HepG2 (cell line): ENCODE data around the gene AMN.

Experiments
- BHLHE40 ChIP-seq: IDR thresholded peaks from 2 replicates; pipeline ENCODE4 v1.6.1; 2011; ENCODE audit warnings: low read length, improper control_type of control experiment
- CTCF ChIP-seq: sonication (generic); formaldehyde crosslinking; IDR thresholded peaks from 2 replicates; pipeline ENCODE4 v1.5.0; 2020; ENCODE audit warnings: mild to moderate bottlenecking, missing genetic modification reagents, moderate library complexity
- EHMT2 ChIP-seq: fragments of 200-600 bp; sonication (generic); IDR thresholded peaks from 2 replicates; pipeline ENCODE4 v1.7.0; 2017; ENCODE audit warnings: antibody characterized with exemption, low read depth, low read length, borderline replicate concordance
- HMG20B ChIP-seq: conservative IDR thresholded peaks from 2 replicates; pipeline ENCODE4 v1.6.1; 2016; ENCODE audit warnings: missing genetic modification reagents, missing compliant biosample characterization
- MTA3 ChIP-seq: sonication (generic); formaldehyde crosslinking; IDR thresholded peaks from 2 replicates; pipeline ENCODE4 v1.4.0; 2020; ENCODE audit warnings: missing genetic modification reagents
- POLR2G ChIP-seq: fragments of 200-400 bp; formaldehyde crosslinking; IDR thresholded peaks from 2 replicates; pipeline ENCODE4 v1.6.1; 2018; ENCODE audit warnings: mild to moderate bottlenecking, low read depth, low read length, moderate library complexity
- SMARCE1 ChIP-seq: fragments of 450-650 bp; IDR thresholded peaks from 2 replicates; pipeline ENCODE4 v1.6.1; 2017; ENCODE audit warnings: borderline replicate concordance
- USF2 ChIP-seq, 2 experiments: sonication (generic) in 1 of 2; formaldehyde crosslinking in 1 of 2; IDR thresholded peaks; 2 replicates each; pipeline versions ENCODE4 v1.5.1 to v1.6.1; 2011 to 2020; ENCODE audit warnings: borderline replicate concordance in 1 of 2, low read depth in 1 of 2, low read length in 1 of 2, mild to moderate bottlenecking in 1 of 2, missing genetic modification reagents in 1 of 2, moderate library complexity in 1 of 2
- ZBTB8A ChIP-seq: sonication (generic); formaldehyde crosslinking; IDR thresholded peaks from 2 replicates; pipeline ENCODE4 v1.4.0; 2020; ENCODE audit warnings: mild to moderate bottlenecking, low read depth, missing genetic modification reagents, borderline replicate concordance
- ZFP36 ChIP-seq: fragments of 150-350 bp; IDR thresholded peaks from 2 replicates; pipeline ENCODE4 v1.6.1; 2018; ENCODE audit warnings: borderline replicate concordance, low read length, low read depth; ENCODE audit not compliant: partially characterized antibody
- ZFX ChIP-seq: sonication (generic); formaldehyde crosslinking; IDR thresholded peaks from 2 replicates; pipeline ENCODE4 v1.4.0; 2020; ENCODE audit warnings: mild to moderate bottlenecking, low read depth, missing genetic modification reagents, moderate library complexity
- ZNF124 ChIP-seq: sonication (generic); formaldehyde crosslinking; IDR thresholded peaks from 2 replicates; pipeline ENCODE4 v1.4.0; 2020; ENCODE audit warnings: missing genetic modification reagents
- ZNF343 ChIP-seq: sonication (generic); formaldehyde crosslinking; IDR thresholded peaks from 2 replicates; pipeline ENCODE4 v1.4.0; 2020; ENCODE audit warnings: mild to moderate bottlenecking, missing genetic modification reagents
- ZNF747 ChIP-seq: sonication (generic); formaldehyde crosslinking; IDR thresholded peaks from 2 replicates; pipeline ENCODE4 v1.8.1; 2023; ENCODE audit warnings: missing genetic modification reagents, mild to moderate bottlenecking, borderline replicate concordance

- TF ChIP-seq MTA3 (CRISPR knock-in tag) (no peak), POLR2G (no peak), ZFP36 (no peak), SMARCE1 (no peak), EHMT2 (no peak), USF2 (IDR thresholded peaks at IDR 0.05; ENCODE audit: low read depth, low read length) (no peak), USF2 (CRISPR knock-in tag; IDR thresholded peaks at IDR 0.05; ENCODE audit: borderline replicate concordance) (no peak), HMG20B (CRISPR knock-in tag) (no peak), BHLHE40 (no peak), CTCF (no peak), ZBTB8A (CRISPR knock-in tag) (no peak), ZNF124 (CRISPR knock-in tag) (no peak), ZNF747 (CRISPR knock-in tag) (no peak), ZFX (CRISPR knock-in tag) (no peak), ZNF343 (no peak)
These were observed 39.7 kb downstream of the AMN start for GRCh38 chr14:102962111-102962627.
